Right cardiac atrium (tissue), 5 donors: ENCODE measurements around the gene AMN1. TPM values are rescaled to one million over a fixed set of nuclear protein-coding genes. Genes with fewer than 3 reads are reported as not detected.

Source experiments
- ATAC-seq, 2 donors: fragments of 200-7000 bp; cut with Tn5 transposase; one replicate each; pipeline versions ENCODE4 v1.8.0 to v1.9.1; 2020; ENCODE audit warnings: moderate library complexity in 2 of 2, mild to moderate bottlenecking in 1 of 2
- DNase-seq, 3 donors: peaks; one replicate each; pipeline ENCODE4 v3.0.0-alpha.2; 2020
- H3K27ac ChIP-seq: one replicate; pipeline ENCODE4 v1.5.1; 2013; ENCODE audit warnings: mild to moderate bottlenecking, low read length, control low read depth, moderate library complexity
- H3K27me3 ChIP-seq: one replicate; pipeline ENCODE4 v1.6.1; 2013; ENCODE audit not compliant: control insufficient read depth, insufficient read depth
- H3K4me1 ChIP-seq: one replicate; pipeline ENCODE4 v1.6.1; 2013; ENCODE audit warnings: low read length; ENCODE audit not compliant: control insufficient read depth, insufficient read depth
- H3K4me3 ChIP-seq: one replicate; pipeline ENCODE4 v1.5.1; 2013; ENCODE audit warnings: low read length, control low read depth
- H3K9me3 ChIP-seq: one replicate; pipeline ENCODE4 v1.6.1; 2013; ENCODE audit warnings: low read length; ENCODE audit not compliant: control insufficient read depth
- WGBS: extraction: QIAGEN DNeasy Blood & Tissue Kit; methylation state at CpG from one replicate; pipeline ENCODE4 v1.1.7; 2013; 5-methylcytosine and 5-hydroxymethylcytosine counted together
- intact Hi-C, 4 donors: fragments of 100-400 bp; cut with DNase I; formaldehyde crosslinking; loops; one replicate each; pipeline versions ENCODE4 v1.11.0 to v1.14.0; 2022 to 2023
- polyA plus RNA-seq: library from polyadenylated mRNA; stranded (reverse); fragments of 200-250 nt; gene quantifications from one replicate; pipeline ENCODE4 v1.2.3, GENCODE V29; 2013
- total RNA-seq, 4 donors: library from RNA; stranded (reverse); fragmentation: NEBNext Ultra II Directional; extraction: Animal tissue kit (Norgen Biotek cat#: 25700); gene quantifications; one replicate each; pipeline ENCODE4 v1.2.1, GENCODE V29; 2021
- donor health status: healthy with polysubstance abuse.
- donor health status: DM: no; HTN: yes; CAD: no.
- donor health status: DM: no; HTN: no; CAD: no.
- donor health status: DM: no; HTN: yes; CAD: no; lungs with severe emphysema.
- donor health status: DM: yes; HTN: yes; CAD: no.

AMN1 gene
- total and polyA plus RNA-seq, 5 donors: 9.6 to 13.9 (median 11.0) TPM

DNA sequence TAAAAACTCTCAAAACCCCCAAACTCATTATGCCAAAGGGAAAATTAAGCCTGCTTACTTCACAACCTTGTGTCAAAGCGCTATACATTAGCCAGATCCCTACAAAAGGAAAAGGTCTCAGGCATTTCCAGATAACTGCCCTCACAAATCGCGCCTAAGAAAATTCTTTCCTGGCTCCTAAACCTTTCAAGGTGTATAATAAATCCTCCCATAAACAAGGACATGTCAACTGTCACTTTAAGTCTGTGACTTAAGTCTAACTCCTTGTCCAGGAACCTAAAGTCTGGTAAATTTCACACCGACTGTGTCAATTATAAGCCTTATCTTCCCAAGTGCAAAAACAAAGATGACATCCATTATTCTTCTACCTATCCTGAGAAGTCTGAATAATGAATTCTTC lies 73.6 kb downstream of the AMN1 start:
- DNase-seq: no peak
- intact Hi-C loops: loop anchor here in 2 of 4 donors (10.0 kb wide), 2 partner anchors 650 to 1000 kb away; no protein-coding TSS in a partner anchor
- no peak overlapping the region for H3K4me3 ChIP-seq
- no peaks in the 10 kb centered on the region for H3K27me3 ChIP-seq
- no peaks in the 10 kb centered on the region for H3K4me1 ChIP-seq
- WGBS: 51% methylated on average over 4 of the region's 4 CpGs
- no peaks in the 10 kb centered on the region for H3K9me3 ChIP-seq
- no peak overlapping the region for H3K27ac ChIP-seq
- no peak for ATAC-seq

DNA sequence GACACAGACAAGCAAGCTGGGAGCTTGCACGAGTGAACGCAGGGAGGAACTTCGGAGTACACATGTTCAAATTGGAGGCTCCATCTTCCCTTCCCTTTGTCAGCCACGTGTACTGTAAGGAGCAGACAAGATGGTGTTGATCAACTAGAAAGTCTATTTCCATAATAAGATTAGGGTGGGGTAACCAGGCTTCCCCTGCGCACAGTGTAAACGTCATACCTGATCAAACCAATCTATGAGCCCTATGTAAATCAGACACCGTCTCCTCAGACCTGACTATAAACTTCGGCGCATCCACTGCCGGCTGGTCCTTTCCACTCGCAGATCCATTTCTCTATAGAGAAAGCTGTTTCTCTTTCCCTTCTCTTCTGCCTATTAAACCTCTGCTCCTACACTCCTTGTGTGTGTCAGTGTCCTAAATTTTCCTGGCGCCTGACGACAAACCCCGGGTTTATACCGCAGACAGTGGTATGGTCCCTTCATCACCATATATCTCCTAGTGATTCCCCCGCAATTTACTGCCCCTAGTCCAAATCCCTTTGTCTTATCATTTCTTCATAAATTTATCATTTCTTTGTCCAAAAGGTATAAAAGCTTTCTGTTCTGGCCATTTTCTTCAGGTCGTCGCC lies 76.8 kb downstream of the AMN1 start:
- DNase-seq: no peak
- no peak for ATAC-seq
- Histone ChIP-seq H3K9me3 (no peaks in the 10 kb centered on the region), H3K27ac (no peak overlapping the region), H3K4me3 (no peak overlapping the region), H3K27me3 (no peaks in the 10 kb centered on the region), H3K4me1 (no peaks in the 10 kb centered on the region)
- intact Hi-C loops: loop anchor here in 3 of 4 donors (5.0 to 10.0 kb wide), 3 partner anchors 653 to 1003 kb away; no protein-coding TSS in a partner anchor
- 82% methylated on average over 18 of the region's 18 CpGs for WGBS

DNA sequence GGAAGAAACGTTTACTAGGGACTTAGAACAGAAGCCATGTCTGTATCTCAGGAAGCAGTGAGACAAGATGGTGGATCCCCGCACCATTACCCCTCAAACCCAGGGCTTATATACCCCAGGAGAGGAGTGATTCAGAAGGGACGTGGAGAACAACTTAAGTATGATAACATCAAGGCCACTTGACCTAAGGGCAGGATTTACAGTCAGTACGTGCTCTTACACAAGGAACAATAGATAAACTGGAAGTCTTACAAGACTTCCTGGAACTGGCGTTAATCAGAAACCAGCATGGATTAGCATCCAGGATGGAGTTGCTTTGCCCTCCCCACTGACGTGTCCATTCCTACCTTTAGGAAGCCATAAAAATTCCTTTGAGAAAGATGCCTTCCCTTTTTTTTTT lies 77.9 kb downstream of the AMN1 start:
- H3K27me3 ChIP-seq: no peaks in the 10 kb centered on the region
- DNase-seq: no peak
- H3K4me1 ChIP-seq: no peaks in the 10 kb centered on the region
- peak in 1 of 2 donors; percentile 40 for ATAC-seq
- no peak overlapping the region for H3K4me3 ChIP-seq
- no peaks in the 10 kb centered on the region for H3K9me3 ChIP-seq
- WGBS: 50% methylated on average over 6 of the region's 6 CpGs
- H3K27ac ChIP-seq: no peak overlapping the region
- intact Hi-C loops: loop anchor here in 3 of 4 donors (5.0 to 10.0 kb wide), 3 partner anchors 654 to 1004 kb away; no protein-coding TSS in a partner anchor

DNA sequence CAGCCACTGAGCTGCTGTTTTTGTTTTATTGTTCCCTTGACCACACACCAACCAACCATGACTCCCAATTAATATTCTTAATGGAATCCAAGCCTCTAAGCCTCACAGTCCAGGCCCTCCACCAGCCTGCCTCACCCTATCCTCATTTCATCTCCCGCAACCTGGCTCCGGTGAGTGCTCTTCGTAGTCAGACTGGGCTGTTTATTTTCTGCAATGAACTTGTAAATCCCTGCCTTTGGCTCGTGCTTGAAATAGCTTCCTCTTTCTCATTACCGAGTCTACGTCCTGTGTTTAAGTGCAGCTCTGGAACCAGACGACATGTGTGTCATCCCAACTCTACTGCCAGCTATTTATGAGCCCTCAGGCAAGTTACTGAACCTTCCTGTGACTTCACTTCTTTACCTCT lies 81.7 kb downstream of the AMN1 start:
- intact Hi-C loops: no loop called here
- WGBS: 47% methylated on average over 7 of the region's 7 CpGs
- no peak overlapping the region for H3K4me3 ChIP-seq
- no peaks in the 10 kb centered on the region for H3K4me1 ChIP-seq
- no peaks in the 10 kb centered on the region for H3K9me3 ChIP-seq
- no peaks in the 10 kb centered on the region for H3K27me3 ChIP-seq
- no peak for ATAC-seq
- no peak for DNase-seq
- H3K27ac ChIP-seq: no peak overlapping the region

DNA sequence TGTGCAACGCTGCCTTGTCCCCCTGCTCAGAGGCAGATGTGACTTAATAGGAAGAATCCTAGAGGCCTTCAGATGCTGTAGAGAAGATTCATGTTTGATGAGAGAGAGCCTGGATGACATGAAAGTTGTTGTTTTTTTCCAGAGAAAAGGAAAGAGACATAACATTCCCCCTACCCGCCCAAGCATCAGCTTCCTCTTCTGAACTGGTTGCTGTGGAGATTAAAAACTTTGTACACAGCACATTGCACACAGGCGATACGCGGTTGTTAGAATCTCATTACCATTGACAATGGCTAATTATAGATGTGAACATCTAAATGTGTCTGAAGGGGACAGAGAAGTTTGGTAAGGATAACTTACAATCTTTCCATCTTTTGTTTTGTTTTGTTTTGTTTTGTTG lies 82.9 kb downstream of the AMN1 start:
- Histone ChIP-seq H3K9me3 (no peaks in the 10 kb centered on the region), H3K4me1 (no peaks in the 10 kb centered on the region), H3K27ac (no peak overlapping the region), H3K4me3 (no peak overlapping the region), H3K27me3 (no peaks in the 10 kb centered on the region)
- intact Hi-C loops: no loop called here
- DNase-seq (no peak), ATAC-seq (no peak)
- 35% methylated on average over 5 of the region's 5 CpGs for WGBS

DNA sequence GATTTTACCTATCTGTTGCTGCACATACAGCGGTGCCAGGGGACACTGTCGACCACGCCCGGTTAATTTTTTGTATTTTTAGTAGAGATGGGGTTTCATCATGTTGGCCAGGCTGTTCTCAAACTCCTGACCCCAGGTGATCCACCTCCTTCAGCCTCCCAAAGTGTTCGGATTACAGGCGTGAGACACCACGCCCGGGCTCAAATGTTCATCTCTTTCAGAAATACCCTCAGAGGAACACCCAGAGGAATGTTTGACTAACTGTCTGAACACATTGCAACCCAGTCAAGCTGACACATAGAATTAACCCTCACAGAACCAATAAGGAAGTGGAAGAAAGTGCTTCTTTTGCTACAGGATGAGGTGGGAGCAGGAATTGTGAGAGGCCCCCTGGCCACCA lies 84.3 kb downstream of the AMN1 start:
- Histone ChIP-seq H3K27ac (no peak overlapping the region), H3K9me3 (no peaks in the 10 kb centered on the region), H3K4me3 (no peak overlapping the region), H3K27me3 (no peaks in the 10 kb centered on the region), H3K4me1 (no peaks in the 10 kb centered on the region)
- WGBS: 87% methylated on average over 8 of the region's 8 CpGs
- intact Hi-C loops: no loop called here
- no peak for ATAC-seq
- no peak for DNase-seq

DNA sequence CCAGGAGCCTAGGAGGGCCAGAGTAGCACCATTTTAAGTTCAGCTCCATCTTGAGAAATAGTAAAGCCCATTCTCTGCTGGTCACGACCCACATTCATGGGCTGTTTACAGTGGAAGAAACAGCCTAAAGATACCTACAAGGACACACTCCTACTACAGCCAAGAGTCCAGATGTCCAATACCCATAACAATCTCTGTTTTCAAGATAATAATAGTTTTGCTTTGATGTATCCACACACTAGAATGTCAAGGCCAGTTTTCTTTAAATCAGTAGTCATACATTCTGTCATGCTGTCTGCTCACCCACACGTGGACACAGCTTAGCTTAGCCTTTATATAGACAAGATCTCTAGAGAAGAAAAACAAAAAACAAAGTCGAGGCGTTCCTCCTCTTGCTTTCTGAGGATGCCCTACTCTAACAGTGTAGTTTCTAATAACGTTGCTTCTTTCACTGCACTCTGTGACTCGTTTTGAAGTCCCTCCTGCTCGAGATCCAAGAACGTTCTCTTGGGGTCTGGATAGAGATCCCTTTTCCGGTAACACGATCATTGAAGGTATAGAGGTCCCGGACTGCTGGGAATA lies 87.2 kb downstream of the AMN1 start:
- Histone ChIP-seq H3K4me1 (no peaks in the 10 kb centered on the region), H3K27ac (no peak overlapping the region), H3K27me3 (no peaks in the 10 kb centered on the region), H3K9me3 (no peaks in the 10 kb centered on the region), H3K4me3 (no peak overlapping the region)
- WGBS: 72% methylated on average over 11 of the region's 11 CpGs
- intact Hi-C loops: no loop called here
- no peak for DNase-seq
- no peak for ATAC-seq

DNA sequence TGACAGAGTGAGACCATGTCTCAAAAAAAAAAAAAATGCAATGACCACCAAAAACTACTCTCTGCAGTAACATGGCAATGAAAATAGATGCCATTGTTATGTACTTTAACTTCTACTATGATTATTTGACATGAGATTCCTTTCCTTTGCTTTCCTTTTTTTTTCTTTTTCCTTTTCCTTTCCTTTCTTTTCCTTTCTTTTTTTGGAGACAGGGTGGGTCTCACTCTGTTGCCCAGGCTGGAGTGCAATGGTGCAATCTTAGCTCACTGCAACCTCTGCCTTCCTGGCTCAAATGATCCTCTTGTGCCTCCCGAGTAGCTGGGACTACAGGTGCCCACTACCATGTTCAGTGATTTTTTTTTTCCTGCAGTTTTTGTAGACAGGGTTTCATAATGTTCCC lies 94.2 kb downstream of the AMN1 start:
- H3K27me3 ChIP-seq: no peaks in the 10 kb centered on the region
- DNase-seq: no peak
- no peaks in the 10 kb centered on the region for H3K4me1 ChIP-seq
- 93% methylated on average over 1 of the region's 1 CpG for WGBS
- no peaks in the 10 kb centered on the region for H3K9me3 ChIP-seq
- intact Hi-C loops: loop anchor here in 2 of 4 donors (5.0 kb wide), 2 partner anchors 42 to 232 kb away; partner anchors contain the start of gene DENND5B (in 1 of the 2)
- H3K4me3 ChIP-seq: no peak overlapping the region
- no peak overlapping the region for H3K27ac ChIP-seq
- no peak for ATAC-seq

DNA sequence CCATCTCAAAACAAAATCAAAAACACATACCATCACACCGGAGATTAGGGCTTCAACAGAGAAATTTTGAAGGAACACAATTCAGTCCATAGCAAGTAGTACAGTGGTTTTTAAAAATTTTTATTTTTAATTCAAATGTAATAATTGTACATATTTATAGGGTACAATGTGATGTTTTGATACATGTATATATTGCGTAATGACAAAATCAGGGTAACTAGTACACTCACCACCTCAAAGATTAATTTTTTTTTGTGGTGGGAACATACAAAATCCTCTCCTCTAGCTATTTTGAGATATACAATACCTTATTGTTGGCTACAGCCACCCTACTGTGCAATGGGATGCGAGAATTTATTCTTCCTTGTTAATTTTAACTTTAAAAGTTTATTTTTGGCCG lies 95.4 kb downstream of the AMN1 start:
- intact Hi-C loops: loop anchor here in 2 of 4 donors (5.0 kb wide), 2 partner anchors 41 to 231 kb away; partner anchors contain the start of gene DENND5B (in 1 of the 2)
- no peaks in the 10 kb centered on the region for H3K27me3 ChIP-seq
- H3K4me1 ChIP-seq: peaks cover 2% of the 10 kb centered on the region
- DNase-seq: no peak
- WGBS: 81% methylated on average over 4 of the region's 4 CpGs
- H3K4me3 ChIP-seq: no peak overlapping the region
- no peak for ATAC-seq
- H3K9me3 ChIP-seq: no peaks in the 10 kb centered on the region
- no peak overlapping the region for H3K27ac ChIP-seq

DNA sequence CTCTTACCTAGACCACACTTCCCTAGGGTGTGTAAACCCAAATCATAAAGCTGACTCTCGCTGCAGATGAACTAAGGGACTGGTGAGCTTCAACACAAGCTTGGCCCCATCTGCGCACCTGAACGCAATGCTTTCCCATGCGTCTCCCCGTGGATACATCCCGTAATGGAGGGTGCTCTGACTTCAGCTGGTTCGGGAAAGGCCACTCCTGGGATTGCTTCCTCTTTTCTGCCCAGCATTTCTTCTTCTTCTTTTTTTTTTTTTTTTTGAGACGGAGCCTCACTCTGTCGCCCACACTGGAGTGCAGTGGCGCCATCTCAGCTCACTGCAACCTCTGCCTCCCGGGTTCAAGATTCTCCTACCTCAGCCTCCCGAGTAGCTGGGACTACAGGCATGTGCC lies 97.0 kb downstream of the AMN1 start:
- no peaks in the 10 kb centered on the region for H3K27me3 ChIP-seq
- ATAC-seq (no peak), DNase-seq (no peak)
- H3K27ac ChIP-seq: no peak overlapping the region
- no peak overlapping the region for H3K4me3 ChIP-seq
- no peaks in the 10 kb centered on the region for H3K9me3 ChIP-seq
- intact Hi-C loops: loop anchor here in 2 of 4 donors (5.0 kb wide), 2 partner anchors 40 to 230 kb away; partner anchors contain the start of gene DENND5B (in 1 of the 2)
- H3K4me1 ChIP-seq: peaks cover 2% of the 10 kb centered on the region
- 91% methylated on average over 12 of the region's 12 CpGs for WGBS

DNA sequence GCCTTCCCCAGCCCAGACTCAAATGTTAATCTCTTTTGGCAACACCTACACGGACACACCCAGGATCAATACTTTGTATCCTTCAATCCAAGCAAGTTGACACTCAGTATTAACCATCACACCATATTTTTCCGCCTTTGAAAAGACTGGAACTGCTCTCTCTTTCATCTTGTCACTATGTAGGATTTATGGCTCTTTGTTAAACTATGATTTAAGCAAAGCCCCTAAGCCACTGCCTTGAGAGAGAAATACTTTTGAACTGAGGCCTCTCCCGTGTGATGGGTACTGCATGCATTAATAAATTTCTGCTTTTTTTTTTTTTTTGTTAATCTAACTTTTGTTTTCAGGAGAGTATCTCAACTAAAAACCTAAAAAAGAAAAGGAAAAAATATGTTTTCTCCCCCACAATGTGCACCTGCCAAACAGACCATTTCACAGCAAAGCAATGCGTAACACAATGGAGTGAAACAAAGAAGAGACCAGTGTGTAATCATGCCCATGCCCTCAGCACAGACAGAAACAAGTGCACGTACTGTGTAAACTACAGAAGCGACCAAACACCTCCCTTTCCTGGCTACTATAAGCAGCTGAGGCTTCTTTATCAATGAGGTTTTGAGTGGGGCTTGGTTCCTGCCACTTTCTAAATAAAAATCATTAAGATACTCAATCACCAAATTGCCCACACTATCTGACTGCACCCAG lies 97.6 kb downstream of the AMN1 start:
- no peak for ATAC-seq
- intact Hi-C loops: loop anchor here in 2 of 4 donors (5.0 kb wide), 2 partner anchors 39 to 229 kb away; partner anchors contain the start of gene DENND5B (in 1 of the 2)
- no peak overlapping the region for H3K4me3 ChIP-seq
- peaks cover 2% of the 10 kb centered on the region for H3K4me1 ChIP-seq
- H3K27ac ChIP-seq: no peak overlapping the region
- WGBS: 92% methylated on average over 6 of the region's 6 CpGs
- no peak for DNase-seq
- H3K27me3 ChIP-seq: no peaks in the 10 kb centered on the region
- no peaks in the 10 kb centered on the region for H3K9me3 ChIP-seq
